Head of caudate nucleus (tissue), 42 donors: ENCODE data around the gene GJC3.
A peak's percentile ranks its signal among the peaks of the same experiment; 100 is the strongest.
"Not testable (repeated sequence)": the region's sequence is repeated elsewhere in the genome, so short reads cannot be mapped to it uniquely, and the experiment has no call there.

Source experiments
- DNase-seq, 42 donors: peaks; one replicate each; pipeline versions ENCODE4 v3.0.0 to v3.0.0-alpha.2; 2020 to 2021; ENCODE audit warnings: mixed read lengths in 7 of 42
- intact Hi-C: fragments of 100-400 bp; cut with DNase I; formaldehyde crosslinking; loops from one replicate; pipeline ENCODE4 v1.15.0; 2022

GJC3 gene

GRCh38 chr7:99938296-99938695 lies 8.9 kb upstream of the GJC3 start:
- intact Hi-C loops = no loop called here

GRCh38 chr7:99935009-99935408 lies 5.6 kb upstream of the GJC3 start:
- not testable (repeated sequence) for DNase-seq
- intact Hi-C loops = loop anchor here (2.0 kb wide), 1 partner anchor 26 kb away; no protein-coding TSS in a partner anchor

More at GRCh38 chr7:99938296-99938695, 8.9 kb upstream of the GJC3 start:
- no peak for DNase-seq

- intact Hi-C loops = no loop called here
- DNase-seq = no peak
Observed at GRCh38 chr7:99930376-99930775, 956 bp upstream of the GJC3 start.

GRCh38 chr7:99929730-99930053 lies 272 bp upstream of the GJC3 start:
- no peak for DNase-seq
- intact Hi-C loops = no loop called here

GRCh38 chr7:99928188-99928587 lies 1.2 kb downstream of the GJC3 start:
- no peak for DNase-seq
- intact Hi-C loops = no loop called here

- DNase-seq = no peak
- intact Hi-C loops = no loop called here
Observed at GRCh38 chr7:99927536-99927935, 1.9 kb downstream of the GJC3 start.

- no peak for DNase-seq
- intact Hi-C loops = no loop called here
Observed at GRCh38 chr7:99926321-99926720, 3.1 kb downstream of the GJC3 start.

GRCh38 chr7:99923200-99923599 lies 6.2 kb downstream of the GJC3 start:
- no peak for DNase-seq
- intact Hi-C loops = no loop called here

GRCh38 chr7:99920149-99920548 lies 9.3 kb downstream of the GJC3 start:
- intact Hi-C loops = no loop called here
- no peak for DNase-seq

- intact Hi-C loops = loop anchor here (5.0 to 10.0 kb wide), 2 partner anchors 68 to 135 kb away; no protein-coding TSS in a partner anchor
- no peak for DNase-seq
Observed at GRCh38 chr7:99919814-99920112, 9.7 kb downstream of the GJC3 start.

GRCh38 chr7:99918959-99919813 lies 10.2 kb downstream of the GJC3 start, which contains the start of gene TRIM4:
TSS of gene TRIM4 (minus strand) at chr7:99919530. CDS start at chr7:99919401, 129 bp downstream.
- intact Hi-C loops = loop anchor here (5.0 to 10.0 kb wide), 2 partner anchors 68 to 136 kb away; no protein-coding TSS in a partner anchor
- peak; percentile 87 to 97 (median 92) for DNase-seq

- intact Hi-C loops = loop anchor here (10.0 kb wide), 1 partner anchor 144 kb away; no protein-coding TSS in a partner anchor
Observed at GRCh38 chr7:99910976-99911375, 18.4 kb downstream of the GJC3 start.

GRCh38 chr7:99901581-99901980 lies 27.8 kb downstream of the GJC3 start:
- intact Hi-C loops = no loop called here
- DNase-seq = no peak

More at GRCh38 chr7:99910976-99911375, 18.4 kb downstream of the GJC3 start:
- no peak for DNase-seq

GRCh38 chr7:99899830-99900519 lies 29.4 kb downstream of the GJC3 start:
- no peak for DNase-seq
- intact Hi-C loops = no loop called here

GRCh38 chr7:99898836-99899235 lies 30.6 kb downstream of the GJC3 start:
- no peak for DNase-seq
- intact Hi-C loops = no loop called here

GRCh38 chr7:99898023-99898357 lies 31.4 kb downstream of the GJC3 start:
- intact Hi-C loops = no loop called here
- DNase-seq = no peak

GRCh38 chr7:99897322-99898022 lies 31.9 kb downstream of the GJC3 start:
- intact Hi-C loops = no loop called here
- no peak for DNase-seq

GRCh38 chr7:99894738-99895137 lies 34.7 kb downstream of the GJC3 start:
- DNase-seq = no peak
- intact Hi-C loops = no loop called here

GRCh38 chr7:99893280-99893679 lies 36.1 kb downstream of the GJC3 start:
- no peak for DNase-seq
- intact Hi-C loops = no loop called here

- DNase-seq, intact Hi-C loops: not testable (repeated sequence)
Observed at GRCh38 chr7:99890348-99890747, 39.1 kb downstream of the GJC3 start.
